Stimulated activated CD8-positive, alpha-beta memory T cell treated with anti-CD3 and anti-CD28 coated beads, Interleukin-4, amount 100 ng/mL, for 4 hours (primary cell): Measurements from ENCODE around the gene NDUFS7.
"Not testable (repeated sequence)": the region's sequence is repeated elsewhere in the genome, so short reads cannot be mapped to it uniquely, and the experiment has no call there.

Experiments used
- DNase-seq, 2 donors: peaks; one replicate each; pipeline ENCODE4 v3.0.0-alpha.2; 2020; ENCODE audit warnings: low read depth in 2 of 2, low spot score in 1 of 2

NDUFS7 gene

GRCh38 chr19:1417145-1417544, 33.4 kb downstream of the NDUFS7 start:
- no peak for DNase-seq

GRCh38 chr19:1417681-1418495, 34.2 kb downstream of the NDUFS7 start:
- no peak for DNase-seq

GRCh38 chr19:1418496-1418775, 34.7 kb downstream of the NDUFS7 start:
- DNase-seq = no peak

- no peak for DNase-seq
Measured at GRCh38 chr19:1418951-1419738, 35.4 kb downstream of the NDUFS7 start.

- DNase-seq = not testable (repeated sequence)
Measured at GRCh38 chr19:1420085-1420484, 36.4 kb downstream of the NDUFS7 start.

GRCh38 chr19:1420590-1420989, 36.9 kb downstream of the NDUFS7 start:
- DNase-seq = no peak

GRCh38 chr19:1421218-1421957, 37.7 kb downstream of the NDUFS7 start:
- DNase-seq = no peak

GRCh38 chr19:1421958-1422305, 38.2 kb downstream of the NDUFS7 start:
- DNase-seq = no peak

- DNase-seq = no peak
Measured at GRCh38 chr19:1422360-1422759, 38.7 kb downstream of the NDUFS7 start.

- no peak for DNase-seq
Measured at GRCh38 chr19:1422943-1423342, 39.2 kb downstream of the NDUFS7 start.

GRCh38 chr19:1423436-1424191, 39.9 kb downstream of the NDUFS7 start:
- DNase-seq = no peak

GRCh38 chr19:1424192-1424955, 40.7 kb downstream of the NDUFS7 start:
- no peak for DNase-seq

GRCh38 chr19:1425102-1425837, 41.6 kb downstream of the NDUFS7 start:
- DNase-seq = no peak

GRCh38 chr19:1425902-1426301, 42.2 kb downstream of the NDUFS7 start:
- no peak for DNase-seq

- DNase-seq = no peak
Measured at GRCh38 chr19:1426736-1427135, 43.0 kb downstream of the NDUFS7 start.

GRCh38 chr19:1427221-1427920, 43.7 kb downstream of the NDUFS7 start:
- DNase-seq = no peak

- DNase-seq = no peak
Measured at GRCh38 chr19:1428738-1429391, 45.2 kb downstream of the NDUFS7 start.

GRCh38 chr19:1429750-1430149, 46.0 kb downstream of the NDUFS7 start:
- DNase-seq = no peak

- no peak for DNase-seq
Measured at GRCh38 chr19:1430246-1430645, 46.5 kb downstream of the NDUFS7 start.
